Right lobe of liver (tissue), 4 donors: ENCODE results near the gene MAIP1.

Source experiments
- CTCF ChIP-seq, 4 donors: fragments of 200-600 bp in 3 of 4; fragments of 450-650 bp in 1 of 4; IDR thresholded peaks; one replicate each; pipeline versions ENCODE4 v1.5.1 to v1.8.0; 2016 to 2022; ENCODE audit warnings: antibody characterized with exemption in 4 of 4, mild to moderate bottlenecking in 2 of 4
- POLR2A ChIP-seq: fragments of 450-650 bp; IDR thresholded peaks from one replicate; pipeline ENCODE4 v1.6.1; 2017; ENCODE audit warnings: antibody characterized with exemption, mild to moderate bottlenecking
- donor health status: DM: no; HTN: no; CAD: no.
- donor health status: DM: no; HTN: no; CAD: no.
- donor health status: DM: no; HTN: yes; CAD: no.

GRCh38 chr2:199955339-199956061 is at the start of gene MAIP1, which contains the start of gene TYW5:
- TF ChIP-seq POLR2A (peak; percentile 88), CTCF (IDR thresholded peaks at IDR 0.05) (peak in 2 of 4 donors; percentile 22 to 31)
